ENCODE data around the gene LTB4R.

The LTB4R gene

GRCh38 chr14:24307156-24307574, 4.1 kb upstream of the LTB4R start:
- WGBS, result 86% methylated on average over 11 of the region's 11 CpGs
- H3K36me3 ChIP-seq (ENCODE audit: insufficient read depth, low read length), result peaks cover 66% of the 10 kb centered on the region
- H3K9ac ChIP-seq (ENCODE audit: low read depth, low read length), result no peak overlapping the region
- H3K4me1 ChIP-seq (ENCODE audit: insufficient read depth, low read length), result no peaks in the 10 kb centered on the region
- no peak overlapping the region for H3K4me3 ChIP-seq (ENCODE audit: low read length)
- H3K27me3 ChIP-seq (ENCODE audit: insufficient read depth, low read length), result no peaks in the 10 kb centered on the region
- no peaks in the 10 kb centered on the region for H3K9me3 ChIP-seq (ENCODE audit: insufficient read depth, low read depth, low read length)
- no peak overlapping the region for H3K27ac ChIP-seq (ENCODE audit: low read depth, low read length)

DNA sequence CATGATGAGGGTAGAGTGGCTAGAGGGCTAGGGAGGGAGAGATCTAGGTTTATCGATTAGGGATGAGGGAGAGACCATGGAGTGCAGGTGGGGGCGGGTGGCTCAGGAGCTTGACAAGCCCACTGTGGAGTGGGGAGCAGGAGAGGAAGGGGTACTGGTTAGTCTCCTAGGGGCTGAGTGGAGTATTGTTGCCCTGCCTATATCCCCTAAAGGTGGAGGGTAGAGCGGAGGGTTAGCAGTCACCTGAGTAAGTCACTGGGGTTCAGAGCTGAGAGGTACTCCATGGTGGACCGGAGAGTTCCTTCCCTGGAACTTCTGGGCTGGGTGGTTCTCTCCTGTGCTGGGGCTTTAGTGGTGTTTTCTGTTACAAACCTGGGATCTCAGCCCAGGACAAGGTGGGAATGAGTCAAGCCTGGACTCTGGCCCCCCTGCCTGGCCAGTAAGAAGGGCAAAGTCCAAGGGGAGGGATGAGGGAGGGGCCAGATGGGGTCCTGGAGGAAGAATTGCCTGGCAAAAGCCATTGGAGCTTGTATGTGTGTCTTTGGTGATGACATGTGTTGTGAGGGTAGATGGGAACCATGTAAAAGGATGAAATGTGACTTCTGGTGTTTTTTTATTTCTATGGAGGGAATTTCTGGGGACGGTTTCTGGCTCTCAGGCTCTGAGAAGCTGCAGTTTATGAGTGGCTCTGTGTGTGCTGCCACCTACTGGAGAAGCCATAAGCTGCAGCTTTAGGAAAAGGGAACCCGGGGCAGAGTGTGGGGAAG, 3.5 kb upstream of the LTB4R start, which contains the start of gene CIDEB:
Gene CIDEB (minus strand): TSS at position 403 of the 767 bp plus-strand sequence. CDS start 119 bp downstream, at position 284.
- H3K4me3 ChIP-seq (ENCODE audit: low read length), result no peak within 1 kb of the TSS
- H3K36me3 ChIP-seq (ENCODE audit: insufficient read depth, low read length), result peaks cover 62% of the 10 kb centered on the region
- 69% methylated on average over 6 of the region's 6 CpGs for WGBS
- no peak within 1 kb of the TSS for H3K9ac ChIP-seq (ENCODE audit: low read depth, low read length)
- no peak within 1 kb of the TSS for H3K27ac ChIP-seq (ENCODE audit: low read depth, low read length)
- H3K9me3 ChIP-seq (ENCODE audit: insufficient read depth, low read depth, low read length), result no peaks in the 10 kb centered on the region
- no peaks in the 10 kb centered on the region for H3K27me3 ChIP-seq (ENCODE audit: insufficient read depth, low read length)
- H3K4me1 ChIP-seq (ENCODE audit: insufficient read depth, low read length), result no peaks in the 10 kb centered on the region

GRCh38 chr14:24308342-24309124, 2.8 kb upstream of the LTB4R start:
- H3K27me3 ChIP-seq (ENCODE audit: insufficient read depth, low read length), result no peaks in the 10 kb centered on the region
- 95% methylated on average over 7 of the region's 7 CpGs for WGBS
- H3K36me3 ChIP-seq (ENCODE audit: insufficient read depth, low read length), result peaks cover 54% of the 10 kb centered on the region
- no peak overlapping the region for H3K4me3 ChIP-seq (ENCODE audit: low read length)
- H3K9ac ChIP-seq (ENCODE audit: low read depth, low read length), result no peak overlapping the region
- H3K27ac ChIP-seq (ENCODE audit: low read depth, low read length), result no peak overlapping the region
- H3K9me3 ChIP-seq (ENCODE audit: insufficient read depth, low read depth, low read length), result no peaks in the 10 kb centered on the region
- H3K4me1 ChIP-seq (ENCODE audit: insufficient read depth, low read length), result no peaks in the 10 kb centered on the region

GRCh38 chr14:24309538-24310264, 1.6 kb upstream of the LTB4R start, which contains the start of gene LTB4R2:
LTB4R2 (plus strand) TSS chr14:24310140; CDS start chr14:24310665, 525 bp downstream.
- H3K27ac ChIP-seq (ENCODE audit: low read depth, low read length), result no peak within 1 kb of the TSS
- 91% methylated on average over 5 of the region's 5 CpGs for WGBS
- H3K36me3 ChIP-seq (ENCODE audit: insufficient read depth, low read length), result peaks cover 43% of the 10 kb centered on the region
- no peaks in the 10 kb centered on the region for H3K27me3 ChIP-seq (ENCODE audit: insufficient read depth, low read length)
- no peak within 1 kb of the TSS for H3K9ac ChIP-seq (ENCODE audit: low read depth, low read length)
- H3K9me3 ChIP-seq (ENCODE audit: insufficient read depth, low read depth, low read length), result no peaks in the 10 kb centered on the region
- no peak within 1 kb of the TSS for H3K4me3 ChIP-seq (ENCODE audit: low read length)
- no peaks in the 10 kb centered on the region for H3K4me1 ChIP-seq (ENCODE audit: insufficient read depth, low read length)

GRCh38 chr14:24310265-24310645, 1.0 kb upstream of the LTB4R start:
- H3K27ac ChIP-seq (ENCODE audit: low read depth, low read length), result no peak overlapping the region
- peaks cover 37% of the 10 kb centered on the region for H3K36me3 ChIP-seq (ENCODE audit: insufficient read depth, low read length)
- H3K4me1 ChIP-seq (ENCODE audit: insufficient read depth, low read length), result no peaks in the 10 kb centered on the region
- no peaks in the 10 kb centered on the region for H3K9me3 ChIP-seq (ENCODE audit: insufficient read depth, low read depth, low read length)
- no peak overlapping the region for H3K4me3 ChIP-seq (ENCODE audit: low read length)
- no peak overlapping the region for H3K9ac ChIP-seq (ENCODE audit: low read depth, low read length)
- no peaks in the 10 kb centered on the region for H3K27me3 ChIP-seq (ENCODE audit: insufficient read depth, low read length)
- 91% methylated on average over 5 of the region's 5 CpGs for WGBS

DNA sequence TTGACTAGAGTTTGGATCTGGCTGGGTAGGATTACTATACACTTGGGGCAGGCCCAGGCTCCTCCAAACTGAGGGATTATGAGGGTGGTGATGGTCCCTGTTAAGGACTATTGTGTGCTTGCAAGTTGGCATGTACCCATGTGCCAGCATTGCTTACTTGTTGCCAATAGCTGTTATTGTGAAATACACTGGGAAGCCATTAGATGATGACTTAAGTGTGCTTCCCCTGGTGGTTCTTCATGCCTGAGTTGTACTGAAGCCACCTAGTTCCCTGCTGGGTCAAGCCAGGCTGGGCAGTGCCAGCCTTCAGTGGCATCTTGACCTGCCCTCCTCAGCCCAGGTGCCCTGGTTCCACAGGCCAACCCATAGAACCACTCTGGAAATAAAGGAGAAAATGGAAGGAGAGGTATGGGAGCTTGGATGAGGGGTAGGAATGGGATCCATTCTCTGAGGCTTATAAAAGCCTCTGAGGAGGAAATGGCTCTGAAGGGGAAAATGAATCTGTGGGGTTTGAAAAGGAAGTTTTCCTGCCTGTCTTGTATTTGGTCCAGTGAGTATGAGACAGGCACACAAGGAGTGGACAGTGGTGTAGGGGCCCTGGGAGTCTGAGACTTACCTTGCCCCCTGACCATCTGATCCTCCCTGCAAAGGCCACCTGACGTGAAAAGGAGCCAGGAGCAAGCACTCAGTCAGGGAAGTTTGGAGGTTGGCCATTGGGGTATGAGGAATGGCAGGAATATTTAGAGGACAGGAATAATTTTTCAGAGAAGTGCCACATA, 724 bp downstream of the LTB4R start:
- Histone ChIP-seq H3K9ac (ENCODE audit: low read depth, low read length) (no peak overlapping the region), H3K36me3 (ENCODE audit: insufficient read depth, low read length) (peaks cover 19% of the 10 kb centered on the region), H3K4me3 (ENCODE audit: low read length) (no peak overlapping the region), H3K27me3 (ENCODE audit: insufficient read depth, low read length) (no peaks in the 10 kb centered on the region), H3K27ac (ENCODE audit: low read depth, low read length) (no peak overlapping the region), H3K4me1 (ENCODE audit: insufficient read depth, low read length) (no peaks in the 10 kb centered on the region), H3K9me3 (ENCODE audit: insufficient read depth, low read depth, low read length) (no peaks in the 10 kb centered on the region)
- WGBS, result 94% methylated on average over 1 of the region's 1 CpG

- H3K9me3 ChIP-seq (ENCODE audit: insufficient read depth, low read depth, low read length), result no peaks in the 10 kb centered on the region
- 92% methylated on average over 9 of the region's 9 CpGs for WGBS
- H3K4me3 ChIP-seq (ENCODE audit: low read length), result no peak overlapping the region
- peaks cover 7% of the 10 kb centered on the region; the same call in 1 of the 2 replicates for H3K27me3 ChIP-seq (ENCODE audit: insufficient read depth, low read length)
- no peaks in the 10 kb centered on the region for H3K4me1 ChIP-seq (ENCODE audit: insufficient read depth, low read length)
- no peak overlapping the region for H3K9ac ChIP-seq (ENCODE audit: low read depth, low read length)
- H3K36me3 ChIP-seq (ENCODE audit: insufficient read depth, low read length), result peaks cover 17% of the 10 kb centered on the region
- H3K27ac ChIP-seq (ENCODE audit: low read depth, low read length), result no peak overlapping the region
Measured at GRCh38 chr14:24312736-24313507, 1.6 kb downstream of the LTB4R start.

GRCh38 chr14:24313913-24314312, 2.6 kb downstream of the LTB4R start:
- WGBS, result 91% methylated on average over 2 of the region's 2 CpGs
- Histone ChIP-seq H3K36me3 (ENCODE audit: insufficient read depth, low read length) (peaks cover 17% of the 10 kb centered on the region), H3K4me3 (ENCODE audit: low read length) (no peak overlapping the region), H3K9ac (ENCODE audit: low read depth, low read length) (no peak overlapping the region), H3K9me3 (ENCODE audit: insufficient read depth, low read depth, low read length) (no peaks in the 10 kb centered on the region), H3K27me3 (ENCODE audit: insufficient read depth, low read length) (peaks cover 16% of the 10 kb centered on the region), H3K27ac (ENCODE audit: low read depth, low read length) (no peak overlapping the region), H3K4me1 (ENCODE audit: insufficient read depth, low read length) (no peaks in the 10 kb centered on the region)

DNA sequence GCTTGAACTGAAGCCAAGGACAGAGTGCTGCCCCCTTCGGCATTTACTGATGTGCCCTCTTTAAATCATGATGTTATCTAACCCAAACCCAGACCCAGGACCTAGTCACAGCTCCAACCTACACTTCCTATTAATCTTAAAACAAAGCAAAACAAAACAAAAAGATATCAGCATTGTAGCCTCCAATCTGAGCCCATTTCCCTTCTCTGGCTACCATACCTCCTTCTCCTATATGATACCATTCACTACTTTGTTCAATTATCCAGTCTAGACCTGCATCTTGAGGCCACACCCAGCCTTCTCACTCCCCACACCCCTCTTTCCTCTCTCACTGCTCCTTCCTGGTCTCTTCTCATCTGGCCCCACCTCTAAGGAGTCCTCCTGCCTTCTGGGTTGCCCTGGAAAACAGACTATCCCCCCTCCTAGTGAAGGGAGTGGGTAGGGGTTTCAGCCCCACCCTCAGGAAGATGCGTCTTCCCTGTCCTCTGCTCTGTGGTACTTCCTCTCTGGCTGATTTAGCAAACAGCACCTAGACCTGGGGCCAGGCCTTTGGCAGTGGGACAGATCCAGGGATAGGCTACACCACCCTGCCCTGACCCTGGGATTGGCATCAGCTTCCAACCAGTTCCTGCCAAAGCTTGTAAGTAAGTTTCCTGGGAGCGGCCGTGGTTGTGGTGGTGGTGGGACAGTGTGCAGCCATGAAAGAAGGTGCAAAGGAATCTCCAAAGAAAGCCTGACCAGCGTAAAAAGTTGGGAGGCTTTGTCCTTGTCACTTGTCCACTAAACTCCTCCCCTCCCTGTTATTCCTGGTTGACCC, 3.3 kb downstream of the LTB4R start:
- no peak overlapping the region for H3K4me3 ChIP-seq (ENCODE audit: low read length)
- 93% methylated on average over 5 of the region's 5 CpGs for WGBS
- no peak overlapping the region for H3K27ac ChIP-seq (ENCODE audit: low read depth, low read length)
- H3K9ac ChIP-seq (ENCODE audit: low read depth, low read length), result no peak overlapping the region
- H3K36me3 ChIP-seq (ENCODE audit: insufficient read depth, low read length), result peaks cover 17% of the 10 kb centered on the region
- no peaks in the 10 kb centered on the region for H3K9me3 ChIP-seq (ENCODE audit: insufficient read depth, low read depth, low read length)
- H3K4me1 ChIP-seq (ENCODE audit: insufficient read depth, low read length), result no peaks in the 10 kb centered on the region
- peaks cover 22% of the 10 kb centered on the region for H3K27me3 ChIP-seq (ENCODE audit: insufficient read depth, low read length)

All from HUES64 (cell line).